Central memory CD4-positive, alpha-beta T cell (primary cell): Measurements from ENCODE around the gene DDX56.
"Not testable (repeated sequence)": the region's sequence is repeated elsewhere in the genome, so short reads cannot be mapped to it uniquely, and the experiment has no call there.

Source experiments
- DNase-seq: peaks from one replicate; pipeline ENCODE4 v3.0.0; 2022
- total RNA-seq, 3 experiments: gene quantifications; one replicate each; lab custom pipeline; 2026; lab: John Stamatoyannopoulos, UW

Gene DDX56
- 77.6 to 214 (median 102) reads per million in 3 experiments for total RNA-seq

- DNase-seq: peak; percentile 87
These were observed at the start of gene DDX56 for GRCh38 chr7:44573464-44574286. TSS of gene DDX56 (minus strand) at chr7:44573908. CDS start at chr7:44573895, 13 bp downstream.

GRCh38 chr7:44622342-44623151 is 48.8 kb upstream of the DDX56 start:
- peak; percentile 23 for DNase-seq

- DNase-seq: no peak
These were observed 48.0 kb upstream of the DDX56 start for GRCh38 chr7:44621750-44622103.

GRCh38 chr7:44621034-44621749 is 47.5 kb upstream of the DDX56 start:
- no peak for DNase-seq

GRCh38 chr7:44618753-44619152 is 45.0 kb upstream of the DDX56 start:
- DNase-seq: peak; percentile 41

- DNase-seq: no peak
These were observed 44.3 kb upstream of the DDX56 start for GRCh38 chr7:44618045-44618444.

- DNase-seq: no peak
These were observed 43.6 kb upstream of the DDX56 start for GRCh38 chr7:44617225-44617890.

- DNase-seq: no peak
These were observed 42.8 kb upstream of the DDX56 start for GRCh38 chr7:44616545-44616944.

GRCh38 chr7:44615793-44616192 is 42.1 kb upstream of the DDX56 start:
- DNase-seq: no peak

- DNase-seq: peak; percentile 38
These were observed 41.5 kb upstream of the DDX56 start for GRCh38 chr7:44615149-44615611.

- no peak for DNase-seq
These were observed 36.1 kb upstream of the DDX56 start for GRCh38 chr7:44609829-44610228.

GRCh38 chr7:44608916-44609648 is 35.4 kb upstream of the DDX56 start:
- DNase-seq: peak; percentile 29

GRCh38 chr7:44607141-44608068 is 33.7 kb upstream of the DDX56 start:
- DNase-seq: no peak

GRCh38 chr7:44606341-44607140 is 32.8 kb upstream of the DDX56 start, which contains the start of gene OGDH:
TSS of gene OGDH (plus strand) at chr7:44606627. CDS start at chr7:44624344, 17,717 bp downstream.
- DNase-seq: peak; percentile 99

GRCh38 chr7:44604941-44605340 is 31.2 kb upstream of the DDX56 start:
- DNase-seq: no peak

GRCh38 chr7:44603193-44603592 is 29.5 kb upstream of the DDX56 start:
- DNase-seq: no peak

GRCh38 chr7:44602576-44602910 is 28.8 kb upstream of the DDX56 start:
- DNase-seq: no peak

GRCh38 chr7:44599222-44599621 is 25.5 kb upstream of the DDX56 start:
- DNase-seq: no peak

- DNase-seq: not testable (repeated sequence)
These were observed 23.5 kb upstream of the DDX56 start for GRCh38 chr7:44597181-44597580.
